ENCODE results near the gene ZNF316. TPM values are rescaled to one million over a fixed set of nuclear protein-coding genes. Genes with fewer than 3 reads are reported as not detected.

The ZNF316 gene
- total RNA-seq, 4 donors from 2014 or later = 21.9 to 32.8 (median 26.0) TPM

DNA sequence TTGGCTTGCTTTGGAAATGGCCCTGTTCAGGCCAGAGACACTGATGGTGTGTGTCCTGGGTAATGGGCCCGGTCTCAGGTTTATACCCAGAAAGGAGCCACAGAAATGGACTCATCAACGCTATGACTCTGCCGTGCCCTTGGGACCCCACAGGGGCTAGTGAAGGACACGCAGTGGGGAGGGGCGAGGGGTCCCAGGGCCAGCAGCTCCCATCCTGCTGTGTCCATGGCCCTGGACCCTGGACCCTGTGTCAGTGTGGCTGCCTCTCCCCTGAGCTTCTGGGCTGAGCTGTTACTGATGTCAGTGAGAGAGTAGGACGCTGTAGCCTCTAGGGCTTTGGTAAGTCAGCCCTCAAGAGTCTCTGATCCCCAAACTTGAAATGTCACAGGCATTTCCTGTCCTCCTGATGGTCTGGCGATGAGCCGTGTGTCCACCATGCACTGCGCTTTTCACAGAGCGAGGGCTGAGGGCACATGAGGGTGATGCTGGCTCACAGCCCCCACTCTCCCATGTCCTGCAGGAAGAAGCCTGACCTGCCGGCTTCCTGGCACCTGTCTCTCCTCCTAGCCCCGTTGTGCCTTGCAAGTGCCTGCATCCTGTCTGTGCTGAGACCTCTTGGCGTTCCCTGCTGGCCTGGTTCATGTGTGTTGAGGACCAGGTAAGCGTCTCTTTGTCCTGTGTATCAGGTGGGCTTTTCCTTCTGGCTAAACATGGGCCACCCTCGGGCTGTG is 4.4 kb downstream of the ZNF316 start:
- TF ChIP-seq POLR2AphosphoS5 (IDR thresholded peaks at IDR 0.05) (no peak), POLR2A (IDR thresholded peaks at IDR 0.05) (no peak), EP300 (IDR thresholded peaks at IDR 0.05) (no peak), CTCF (IDR thresholded peaks at IDR 0.05) (no peak)
- peaks cover 0 to 40% (median 13%) of the 10 kb centered on the region in 3 donors for H3K4me1 ChIP-seq
- no peak overlapping the region for H3K4me3 ChIP-seq
- no peaks in the 10 kb centered on the region for H3K9me3 ChIP-seq
- WGBS, 2 donors (ENCODE audit: low coverage in 1 of 2) = 86% methylated on average over 5 of the region's 15 CpGs; no CpG with 5 or more reads in 1 of the 2 donors
- H3K27me3 ChIP-seq = no peaks in the 10 kb centered on the region
- no peak overlapping the region for H3K27ac ChIP-seq
- H3K36me3 ChIP-seq = peaks cover 0 to 72% of the 10 kb centered on the region in 2 donors
- ATAC-seq = no peak

- TF ChIP-seq CTCF (IDR thresholded peaks at IDR 0.05) = no peak
- TF ChIP-seq EP300 (IDR thresholded peaks at IDR 0.05) = no peak
- TF ChIP-seq POLR2A (IDR thresholded peaks at IDR 0.05) = no peak
- TF ChIP-seq POLR2AphosphoS5 (IDR thresholded peaks at IDR 0.05) = no peak
- no peak for ATAC-seq
- H3K9me3 ChIP-seq = no peaks in the 10 kb centered on the region
- no peak overlapping the region for H3K27ac ChIP-seq
- H3K27me3 ChIP-seq = no peaks in the 10 kb centered on the region
- 91 to 93% methylated on average over 6 to 10 of the region's 24 CpGs for WGBS, 2 donors (ENCODE audit: low coverage in 1 of 2)
- peaks cover 0 to 81% of the 10 kb centered on the region in 2 donors for H3K36me3 ChIP-seq
- peaks cover 0 to 36% (median 12%) of the 10 kb centered on the region in 3 donors for H3K4me1 ChIP-seq
- no peak overlapping the region for H3K4me3 ChIP-seq
These were observed 5.2 kb downstream of the ZNF316 start for GRCh38 chr7:6642239-6642839.

- Histone ChIP-seq H3K4me3 (no peak overlapping the region), H3K4me1 (peaks cover 0 to 30% (median 10%) of the 10 kb centered on the region in 3 donors), H3K36me3 (peaks cover 0 to 88% of the 10 kb centered on the region in 2 donors), H3K27ac (no peak overlapping the region), H3K9me3 (no peaks in the 10 kb centered on the region), H3K27me3 (no peaks in the 10 kb centered on the region)
- 64 to 90% methylated on average over 3 to 4 of the region's 22 CpGs for WGBS, 2 donors (ENCODE audit: low coverage in 1 of 2)
- TF ChIP-seq EP300 (IDR thresholded peaks at IDR 0.05) (no peak), CTCF (IDR thresholded peaks at IDR 0.05) (no peak), POLR2AphosphoS5 (IDR thresholded peaks at IDR 0.05) (no peak), POLR2A (IDR thresholded peaks at IDR 0.05) (no peak)
- no peak for ATAC-seq
These were observed 5.9 kb downstream of the ZNF316 start for GRCh38 chr7:6642861-6643640.

- Histone ChIP-seq H3K36me3 (peaks cover 0 to 98% of the 10 kb centered on the region in 2 donors), H3K4me3 (no peak overlapping the region), H3K27me3 (no peaks in the 10 kb centered on the region), H3K9me3 (no peaks in the 10 kb centered on the region), H3K27ac (no peak overlapping the region), H3K4me1 (peaks cover 0 to 20% (median under 1%) of the 10 kb centered on the region in 3 donors)
- TF ChIP-seq POLR2AphosphoS5 (IDR thresholded peaks at IDR 0.05) (no peak), POLR2A (IDR thresholded peaks at IDR 0.05) (no peak), CTCF (IDR thresholded peaks at IDR 0.05) (no peak), EP300 (IDR thresholded peaks at IDR 0.05) (no peak)
- WGBS, 2 donors (ENCODE audit: low coverage in 1 of 2) = 93% methylated on average over 5 of the region's 21 CpGs; no CpG with 5 or more reads in 1 of the 2 donors
- no peak for ATAC-seq
These were observed 7.0 kb downstream of the ZNF316 start for GRCh38 chr7:6643915-6644625.

Measured in gastroesophageal sphincter (tissue), 4 donors.